OCI-LY7 (cell line): ENCODE data around the gene SLC31A1.

Experiments
- CTCF ChIP-seq: fragments of 200-600 bp; sonication (generic); conservative IDR thresholded peaks from 2 replicates; pipeline ENCODE4 v1.5.1; 2014; ENCODE audit warnings: mild to moderate bottlenecking, antibody characterized with exemption, low read length, moderate library complexity, mixed read lengths
- EZH2phosphoT487 ChIP-seq: fragments of 200-600 bp; sonication (generic); IDR thresholded peaks from 2 replicates; pipeline ENCODE4 v1.6.1; 2018; ENCODE audit warnings: low read depth, borderline replicate concordance, mild to moderate bottlenecking, mixed run types, antibody characterized with exemption, low read length, moderate library complexity, mixed read lengths

DNA sequence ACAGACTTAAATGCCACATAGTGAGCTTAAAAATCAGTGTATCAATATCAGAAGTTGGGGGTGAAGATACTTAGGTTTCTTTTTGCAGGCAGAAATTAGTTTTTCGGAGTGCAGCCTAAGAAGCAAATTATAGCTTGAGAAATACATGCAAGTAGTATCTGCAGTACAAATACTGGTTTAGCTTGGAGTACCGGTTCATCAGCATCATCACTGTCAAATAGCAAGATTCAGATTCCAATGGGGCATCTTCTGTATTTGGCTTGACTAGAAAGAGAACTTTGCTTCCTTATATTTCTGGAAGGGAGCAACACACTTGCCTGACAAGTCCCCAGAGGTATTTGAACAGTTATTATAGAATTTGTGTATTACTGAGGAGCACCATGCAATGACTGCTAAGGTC, 19.8 kb downstream of the SLC31A1 start:
- no peak for TF ChIP-seq CTCF
- no peak for TF ChIP-seq EZH2phosphoT487
